SIG-M5 treated with dmso at 0.1 percent for 504 hours (cell line): ENCODE results near the gene STK36.

Source experiments
- DNase-seq: peaks from one replicate; lab custom pipeline; 2025; ENCODE audit not compliant: unreplicated experiment; lab: John Stamatoyannopoulos, UW

STK36 gene

GRCh38 chr2:218671654-218672566 is at the start of gene STK36, which contains the start of gene RNF25:
TSS of gene STK36 (plus strand) at chr2:218672086. CDS start at chr2:218672830, 744 bp downstream.
TSS of gene RNF25 (minus strand) at chr2:218672002. CDS start at chr2:218671970, 32 bp downstream.
- peak; percentile 94 for DNase-seq

GRCh38 chr2:218622606-218623365 is 49.1 kb upstream of the STK36 start:
- no peak for DNase-seq

GRCh38 chr2:218623366-218623705 is 48.5 kb upstream of the STK36 start:
- no peak for DNase-seq

- no peak for DNase-seq
Observed at GRCh38 chr2:218626369-218626768, 45.5 kb upstream of the STK36 start.

GRCh38 chr2:218627939-218628338 is 43.9 kb upstream of the STK36 start:
- no peak for DNase-seq

GRCh38 chr2:218631837-218632236 is 40.0 kb upstream of the STK36 start:
- DNase-seq: no peak

GRCh38 chr2:218635719-218636118 is 36.2 kb upstream of the STK36 start:
- no peak for DNase-seq

- no peak for DNase-seq
Observed at GRCh38 chr2:218638372-218638771, 33.5 kb upstream of the STK36 start.

GRCh38 chr2:218642121-218642656 is 29.7 kb upstream of the STK36 start:
- no peak for DNase-seq

- no peak for DNase-seq
Observed at GRCh38 chr2:218642786-218643185, 29.1 kb upstream of the STK36 start.

GRCh38 chr2:218643751-218644310 is 28.1 kb upstream of the STK36 start:
- no peak for DNase-seq

GRCh38 chr2:218644721-218645120 is 27.2 kb upstream of the STK36 start:
- DNase-seq: no peak

- no peak for DNase-seq
Observed at GRCh38 chr2:218645126-218645525, 26.8 kb upstream of the STK36 start.

GRCh38 chr2:218648088-218648786 is 23.6 kb upstream of the STK36 start:
- peak; percentile 78 for DNase-seq

- DNase-seq: no peak
Observed at GRCh38 chr2:218648787-218649100, 23.1 kb upstream of the STK36 start.

GRCh38 chr2:218655751-218656150 is 16.1 kb upstream of the STK36 start:
- no peak for DNase-seq

GRCh38 chr2:218658671-218659257 is 13.1 kb upstream of the STK36 start:
- peak; percentile 56 for DNase-seq

- DNase-seq: peak; percentile 97
Observed at GRCh38 chr2:218659258-218659987, 12.5 kb upstream of the STK36 start, which contains the start of the genes BCS1L and ZNF142. TSS of gene BCS1L (plus strand) at chr2:218659683. CDS start at chr2:218660988, 1,305 bp downstream. TSS of gene ZNF142 (minus strand) at chr2:218659623. CDS start at chr2:218656429, 3,194 bp downstream.

- DNase-seq: no peak
Observed at GRCh38 chr2:218659988-218660358, 11.9 kb upstream of the STK36 start.

- no peak for DNase-seq
Observed at GRCh38 chr2:218662377-218662776, 9.5 kb upstream of the STK36 start.
